Lung (tissue), 12 donors: ENCODE data around the gene PTPN21. TPM values are rescaled to one million over a fixed set of nuclear protein-coding genes. Genes with fewer than 3 reads are reported as not detected.

ENCODE experiments used
- ATAC-seq: fragments of 200-7000 bp; cut with Tn5 transposase; one replicate; pipeline ENCODE4 v1.9.1; 2020; ENCODE audit warnings: moderate number of reproducible peaks; ENCODE audit not compliant: insufficient read depth, low FRiP score
- DNase-seq, 3 donors: peaks; one replicate each; pipeline ENCODE4 v3.0.0-alpha.2; 2013 to 2017
- H3K27ac ChIP-seq, 2 donors: one replicate each; pipeline ENCODE4 v1.5.1; 2013; ENCODE audit warnings: mild to moderate bottlenecking in 2 of 2, moderate library complexity in 2 of 2, control low read depth in 1 of 2, inconsistent platforms in 1 of 2, low read depth in 1 of 2, low read length in 1 of 2
- H3K27me3 ChIP-seq, 3 donors: one replicate each; pipeline ENCODE4 v1.5.1; 2013; ENCODE audit warnings: low read length in 2 of 3; ENCODE audit not compliant: control insufficient read depth in 3 of 3, insufficient read depth in 3 of 3
- H3K36me3 ChIP-seq, 4 donors: one replicate each; pipeline ENCODE4 v1.5.1; 2013; ENCODE audit warnings: low read length in 4 of 4, mild to moderate bottlenecking in 1 of 4, moderate library complexity in 1 of 4; ENCODE audit not compliant: control insufficient read depth in 4 of 4, insufficient read depth in 4 of 4
- H3K4me1 ChIP-seq, 5 donors: one replicate each; pipeline ENCODE4 v1.5.1; 2013; ENCODE audit warnings: low read length in 5 of 5, mild to moderate bottlenecking in 2 of 5, moderate library complexity in 1 of 5; ENCODE audit not compliant: control insufficient read depth in 5 of 5, insufficient read depth in 5 of 5
- H3K4me3 ChIP-seq: one replicate; pipeline ENCODE4 v1.5.1; 2013; ENCODE audit warnings: mild to moderate bottlenecking, control low read depth, moderate library complexity
- H3K9ac ChIP-seq, 2 donors: one replicate each; pipeline ENCODE4 v1.5.1; 2013; ENCODE audit warnings: low read length in 2 of 2, control low read depth in 1 of 2; ENCODE audit not compliant: insufficient read depth in 1 of 2
- H3K9me3 ChIP-seq, 4 donors: one replicate each; pipeline ENCODE4 v1.5.1; 2013; ENCODE audit warnings: low read length in 3 of 4, mild to moderate bottlenecking in 1 of 4, moderate library complexity in 1 of 4; ENCODE audit not compliant: control insufficient read depth in 4 of 4, insufficient read depth in 3 of 4
- WGBS, 2 donors: extraction: QIAGEN DNeasy Blood & Tissue Kit; methylation state at CpG; one replicate each; pipeline ENCODE4 v1.1.7; 2013; 5-methylcytosine and 5-hydroxymethylcytosine counted together
- polyA plus RNA-seq, 2 donors: library from polyadenylated mRNA; stranded (reverse); fragments of 200-250 nt; gene quantifications; one replicate each; pipeline ENCODE4 v1.2.1, GENCODE V29; 2013
- total RNA-seq, 2 donors: library from RNA; depleted of rRNA in 1 of 2; stranded (reverse); fragments of >200 nt in 1 of 2; gene quantifications; one replicate each; pipeline ENCODE4 v1.2.1, GENCODE V29; 2014 to 2021
- TF ChIP-seq, protein P1 (sequence below): IDR thresholded peaks from 2 replicates; pipeline ENCODE4 v1.5.1; 2012; ENCODE audit warnings: mild to moderate bottlenecking; ENCODE audit errors: control extremely low read depth, extremely low read depth
- donor health status: control.
- donor health status: control.
- donor health status: Bipolar disorder and iron deficiency.
- donor health status: healthy.
- donor health status: DM: yes; HTN: yes; CAD: no.

Gene PTPN21
- total and polyA plus RNA-seq, 4 donors: 8.2 to 39.3 (median 20.2) TPM

GRCh38 chr14:88518592-88519512 lies 36.0 kb downstream of the PTPN21 start:
- H3K27ac ChIP-seq: no peak overlapping the region

GRCh38 chr14:88516861-88517357 lies 37.9 kb downstream of the PTPN21 start:
- TF ChIP-seq, protein P1, sequence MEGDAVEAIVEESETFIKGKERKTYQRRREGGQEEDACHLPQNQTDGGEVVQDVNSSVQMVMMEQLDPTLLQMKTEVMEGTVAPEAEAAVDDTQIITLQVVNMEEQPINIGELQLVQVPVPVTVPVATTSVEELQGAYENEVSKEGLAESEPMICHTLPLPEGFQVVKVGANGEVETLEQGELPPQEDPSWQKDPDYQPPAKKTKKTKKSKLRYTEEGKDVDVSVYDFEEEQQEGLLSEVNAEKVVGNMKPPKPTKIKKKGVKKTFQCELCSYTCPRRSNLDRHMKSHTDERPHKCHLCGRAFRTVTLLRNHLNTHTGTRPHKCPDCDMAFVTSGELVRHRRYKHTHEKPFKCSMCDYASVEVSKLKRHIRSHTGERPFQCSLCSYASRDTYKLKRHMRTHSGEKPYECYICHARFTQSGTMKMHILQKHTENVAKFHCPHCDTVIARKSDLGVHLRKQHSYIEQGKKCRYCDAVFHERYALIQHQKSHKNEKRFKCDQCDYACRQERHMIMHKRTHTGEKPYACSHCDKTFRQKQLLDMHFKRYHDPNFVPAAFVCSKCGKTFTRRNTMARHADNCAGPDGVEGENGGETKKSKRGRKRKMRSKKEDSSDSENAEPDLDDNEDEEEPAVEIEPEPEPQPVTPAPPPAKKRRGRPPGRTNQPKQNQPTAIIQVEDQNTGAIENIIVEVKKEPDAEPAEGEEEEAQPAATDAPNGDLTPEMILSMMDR: no peak
- Histone ChIP-seq H3K9me3 (no peaks in the 10 kb centered on the region), H3K4me1 (peaks cover 0 to 16% (median 0%) of the 10 kb centered on the region in 5 donors), H3K9ac (no peak overlapping the region), H3K4me3 (no peak overlapping the region), H3K27me3 (no peaks in the 10 kb centered on the region), H3K36me3 (peaks cover 4 to 13% (median 8%) of the 10 kb centered on the region in 4 donors), H3K27ac (peak overlapping the region in 1 of 2 donors; percentile 9)
- DNase-seq (no peak), ATAC-seq (no peak)
- 79 to 85% methylated on average over 7 of the region's 7 CpGs for WGBS, 2 donors

More at GRCh38 chr14:88518592-88519512, 36.0 kb downstream of the PTPN21 start:
- H3K27me3 ChIP-seq: no peaks in the 10 kb centered on the region
- no peak overlapping the region for H3K4me3 ChIP-seq
- no peaks in the 10 kb centered on the region for H3K9me3 ChIP-seq
- DNase-seq (no peak), ATAC-seq (no peak)
- 85 to 90% methylated on average over 5 of the region's 5 CpGs for WGBS, 2 donors
- no peak overlapping the region for H3K9ac ChIP-seq
- TF ChIP-seq, protein P1: no peak
- H3K4me1 ChIP-seq: peaks cover 0 to 16% (median 0%) of the 10 kb centered on the region in 5 donors
- peaks cover 4 to 10% (median 9%) of the 10 kb centered on the region in 4 donors for H3K36me3 ChIP-seq

GRCh38 chr14:88515499-88516221 lies 39.1 kb downstream of the PTPN21 start:
- Histone ChIP-seq H3K9me3 (no peaks in the 10 kb centered on the region), H3K27ac (no peak overlapping the region), H3K9ac (no peak overlapping the region), H3K36me3 (peaks cover 4 to 13% (median 8%) of the 10 kb centered on the region in 4 donors), H3K27me3 (no peaks in the 10 kb centered on the region), H3K4me1 (peaks cover 0 to 16% (median 0%) of the 10 kb centered on the region in 5 donors), H3K4me3 (no peak overlapping the region)
- DNase-seq (no peak), ATAC-seq (no peak)
- TF ChIP-seq, protein P1: no peak
- WGBS, 2 donors: 90 to 98% methylated on average over 1 of the region's 1 CpG
